Cardiac fibroblast (primary cell): ENCODE results near the gene SKAP2.

Experiments
- DNase-seq, 2 donors: peaks; one replicate each; pipeline versions ENCODE4 v3.0.0 to v3.0.0-alpha.2; 2010; ENCODE audit warnings: low read depth in 2 of 2
- H3K4me3 ChIP-seq, 2 donors: replicated peaks in 1 of 2; 1 replicate in 1 of 2; 2 replicates in 1 of 2; pipeline ENCODE4 v1.5.1; 2011; ENCODE audit warnings: low read depth in 2 of 2, low read length in 2 of 2, mild to moderate bottlenecking in 2 of 2, moderate library complexity in 1 of 2
- CTCF ChIP-seq: IDR thresholded peaks from one replicate; pipeline ENCODE4 v1.5.1; 2011; ENCODE audit warnings: low read depth, mild to moderate bottlenecking, low read length, inconsistent platforms

Gene SKAP2

GRCh38 chr7:26626156-26626555 is 238.2 kb downstream of the SKAP2 start:
- no peak overlapping the region for H3K4me3 ChIP-seq
- DNase-seq, result no peak
- TF ChIP-seq CTCF, result no peak

- H3K4me3 ChIP-seq, result no peak overlapping the region
- no peak for DNase-seq
- no peak for TF ChIP-seq CTCF
Observed at GRCh38 chr7:26625286-26625685, 239.1 kb downstream of the SKAP2 start.

- H3K4me3 ChIP-seq, result no peak overlapping the region
- TF ChIP-seq CTCF, result no peak
- DNase-seq, result no peak
Observed at GRCh38 chr7:26624839-26625238, 239.6 kb downstream of the SKAP2 start.

GRCh38 chr7:26624431-26624830 is 240.0 kb downstream of the SKAP2 start:
- TF ChIP-seq CTCF, result no peak
- no peak overlapping the region for H3K4me3 ChIP-seq
- no peak for DNase-seq

- no peak for TF ChIP-seq CTCF
- no peak for DNase-seq
Observed at GRCh38 chr7:26620352-26620751, 244.0 kb downstream of the SKAP2 start.

GRCh38 chr7:26619348-26619984 is 244.9 kb downstream of the SKAP2 start:
- no peak for TF ChIP-seq CTCF

More at GRCh38 chr7:26620352-26620751, 244.0 kb downstream of the SKAP2 start:
- no peak overlapping the region for H3K4me3 ChIP-seq

GRCh38 chr7:26618898-26619297 is 245.5 kb downstream of the SKAP2 start:
- DNase-seq, result no peak
- H3K4me3 ChIP-seq, result no peak overlapping the region
- TF ChIP-seq CTCF, result no peak

More at GRCh38 chr7:26619348-26619984, 244.9 kb downstream of the SKAP2 start:
- H3K4me3 ChIP-seq, result no peak overlapping the region
- DNase-seq, result no peak
